HG02798 (cell line): ENCODE data around the gene GRIFIN.
"Not testable (repeated sequence)": the region's sequence is repeated elsewhere in the genome, so short reads cannot be mapped to it uniquely, and the experiment has no call there.

Source experiments
- ATAC-seq: cut with Tn5 transposase; IDR thresholded peaks from one replicate; pipeline ENCODE4 v1.9.1; 2021; ENCODE audit warnings: mild to moderate bottlenecking; ENCODE audit not compliant: unreplicated experiment, poor library complexity

The GRIFIN gene

DNA sequence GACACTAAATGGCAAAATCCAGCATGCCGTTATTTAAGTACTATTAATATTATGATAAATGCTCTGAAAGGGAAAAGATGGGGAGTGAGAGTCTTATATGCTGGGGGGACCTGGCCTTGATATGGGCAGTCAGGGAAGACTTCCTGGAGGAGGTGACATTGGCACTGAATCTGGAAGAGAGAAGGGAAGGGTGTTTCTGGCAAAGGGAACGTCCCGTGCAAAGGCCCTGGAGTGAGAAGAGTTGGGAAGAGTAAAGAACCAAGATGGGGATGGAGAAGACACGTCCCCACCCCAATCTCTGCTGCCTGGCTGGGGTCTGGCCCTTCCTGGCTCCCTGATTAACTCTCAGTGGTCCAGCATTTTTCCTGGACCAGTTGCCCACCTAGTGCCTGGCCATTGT, 5.0 kb upstream of the GRIFIN start:
- ATAC-seq = no peak

DNA sequence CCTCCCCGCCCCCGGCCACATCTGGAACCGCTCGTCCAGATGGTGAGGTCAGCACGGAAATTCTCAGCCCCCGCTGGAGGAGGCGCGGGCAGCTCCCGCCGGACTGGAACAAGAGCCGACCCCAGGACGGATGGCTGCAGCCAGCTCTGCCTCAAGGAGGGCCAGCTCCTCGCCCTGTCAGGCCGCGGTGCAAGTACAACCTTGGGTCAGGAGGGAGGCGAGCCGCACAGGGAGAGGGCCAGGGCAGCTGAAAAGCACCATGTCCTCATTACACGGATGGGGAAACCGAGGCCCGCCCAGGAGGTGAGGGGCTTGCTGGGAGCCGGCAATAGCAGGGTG, 3.8 kb upstream of the GRIFIN start:
- ATAC-seq = no peak

DNA sequence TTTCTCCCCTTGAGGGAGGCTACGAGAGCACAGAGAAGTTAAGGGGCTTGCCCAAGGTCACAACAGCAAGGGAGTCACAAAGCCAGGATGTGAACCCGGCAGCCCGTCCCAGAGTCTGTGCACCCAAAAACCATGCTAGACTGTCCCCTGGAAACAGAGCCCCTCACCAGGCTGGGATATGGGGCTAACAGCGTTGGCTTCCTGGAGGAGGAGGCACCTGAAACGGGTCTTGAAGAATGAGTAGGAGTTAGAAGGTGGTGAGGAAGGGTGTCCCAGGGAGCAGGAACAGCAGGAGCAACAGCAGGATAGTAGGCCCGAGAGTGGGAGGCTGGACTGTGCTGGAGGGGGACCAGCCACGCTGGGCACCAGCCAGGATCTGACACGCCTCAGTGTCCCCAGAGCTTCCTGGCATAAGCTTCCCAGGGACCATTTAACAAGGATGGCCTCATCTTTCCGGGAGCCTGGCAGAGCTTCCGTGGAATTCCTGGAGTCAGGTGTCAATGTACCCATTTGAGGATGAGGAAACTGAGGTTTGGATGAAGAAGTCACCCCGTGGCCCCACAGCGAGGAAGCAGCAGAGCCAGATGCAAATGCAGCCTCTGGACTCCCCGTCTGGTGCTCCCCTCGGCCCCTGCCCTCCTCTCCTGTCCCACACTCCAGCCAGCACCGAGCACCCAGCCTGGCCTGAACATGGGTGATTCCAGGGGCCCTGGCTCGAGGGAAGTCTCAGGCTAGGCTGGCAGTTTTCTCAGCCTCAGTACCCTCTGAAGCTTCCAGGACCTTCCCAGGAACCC, 3.3 kb upstream of the GRIFIN start:
- ATAC-seq = no peak

DNA sequence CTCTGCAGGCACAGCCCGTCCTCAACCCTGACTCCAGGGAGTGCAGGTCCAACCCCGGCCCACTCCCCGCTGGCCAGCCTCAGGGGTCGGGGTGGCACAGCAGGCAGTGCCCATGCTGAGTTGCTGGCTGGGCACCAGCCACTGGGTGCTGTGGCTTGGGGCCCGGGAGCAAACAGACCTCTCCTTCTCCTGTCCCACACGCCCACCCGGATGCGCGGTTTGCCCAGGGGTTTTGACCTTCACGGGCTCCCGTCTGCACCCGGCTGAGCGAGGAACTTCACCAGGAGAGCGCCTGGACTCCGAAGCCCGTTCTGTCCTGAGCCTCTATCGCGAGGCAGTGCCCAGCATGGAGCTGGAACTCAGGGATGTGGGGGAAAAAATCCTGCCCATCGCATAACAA, 2.6 kb upstream of the GRIFIN start:
- ATAC-seq = no peak

DNA sequence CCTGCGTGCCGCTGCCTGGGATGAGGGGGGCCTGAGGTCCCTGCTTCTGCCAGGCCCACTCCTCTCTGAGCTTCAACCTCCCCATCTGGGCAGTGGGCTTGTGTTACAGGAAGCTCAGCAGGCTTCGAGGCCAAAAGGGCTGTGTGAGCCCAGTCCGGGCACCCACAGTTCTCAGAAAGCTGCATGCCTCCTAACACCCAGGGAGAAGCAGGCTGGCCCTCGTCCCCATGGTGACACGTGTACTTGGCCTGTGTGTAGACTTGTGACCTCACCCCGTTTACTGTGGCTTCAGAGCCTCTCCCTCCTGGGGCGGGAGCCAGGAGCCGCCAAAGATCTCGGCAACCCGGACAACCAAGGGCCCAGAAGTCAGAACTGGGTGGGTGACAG, 2.2 kb upstream of the GRIFIN start:
- no peak for ATAC-seq

DNA sequence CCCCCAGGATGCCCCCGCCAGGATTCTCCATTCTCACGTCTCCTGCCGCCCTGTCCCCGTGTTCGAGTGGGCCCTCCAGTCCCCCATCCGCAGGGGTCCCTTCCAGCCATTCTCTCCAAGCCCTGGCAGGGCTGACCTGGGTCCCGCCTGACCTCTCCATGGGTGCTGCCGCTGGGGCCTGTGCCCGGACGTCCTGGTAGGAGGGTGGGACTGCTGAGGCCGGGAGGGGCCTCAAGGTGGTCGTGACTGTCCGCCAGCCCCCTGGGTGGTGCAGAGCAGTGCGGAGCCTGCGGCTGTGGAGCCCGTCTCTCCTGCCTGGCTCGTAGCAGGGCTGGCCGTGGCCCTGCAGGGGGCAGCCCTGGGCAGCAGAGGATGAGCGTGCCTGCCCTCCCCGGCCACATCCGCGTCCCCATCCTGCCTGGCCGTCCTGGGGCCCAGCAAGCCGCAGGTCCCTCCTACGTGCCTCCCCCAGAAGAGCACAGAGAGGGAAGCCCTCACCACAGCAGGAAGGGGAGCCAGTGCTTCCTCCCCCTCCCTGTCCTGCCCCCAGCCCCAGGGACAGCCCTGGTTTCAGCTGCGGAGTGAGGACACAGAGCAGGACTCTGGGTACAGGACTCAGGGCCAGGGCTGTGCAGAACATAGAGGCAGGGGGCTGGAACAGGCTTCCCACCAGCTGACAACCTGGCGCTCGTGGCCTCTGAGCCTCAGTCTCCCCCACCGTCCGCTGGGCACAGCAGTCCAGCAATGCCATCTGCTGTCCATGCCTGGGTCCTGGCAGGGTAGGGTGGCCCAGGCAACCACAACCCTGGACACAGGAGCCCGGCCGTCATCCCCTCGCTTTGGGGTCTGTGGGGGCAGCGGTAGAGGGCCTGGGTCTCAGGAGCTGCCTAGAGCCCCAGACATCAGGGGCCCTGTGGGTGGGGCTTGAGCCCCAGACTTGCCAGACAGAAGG, 1.5 kb upstream of the GRIFIN start:
- no peak for ATAC-seq

DNA sequence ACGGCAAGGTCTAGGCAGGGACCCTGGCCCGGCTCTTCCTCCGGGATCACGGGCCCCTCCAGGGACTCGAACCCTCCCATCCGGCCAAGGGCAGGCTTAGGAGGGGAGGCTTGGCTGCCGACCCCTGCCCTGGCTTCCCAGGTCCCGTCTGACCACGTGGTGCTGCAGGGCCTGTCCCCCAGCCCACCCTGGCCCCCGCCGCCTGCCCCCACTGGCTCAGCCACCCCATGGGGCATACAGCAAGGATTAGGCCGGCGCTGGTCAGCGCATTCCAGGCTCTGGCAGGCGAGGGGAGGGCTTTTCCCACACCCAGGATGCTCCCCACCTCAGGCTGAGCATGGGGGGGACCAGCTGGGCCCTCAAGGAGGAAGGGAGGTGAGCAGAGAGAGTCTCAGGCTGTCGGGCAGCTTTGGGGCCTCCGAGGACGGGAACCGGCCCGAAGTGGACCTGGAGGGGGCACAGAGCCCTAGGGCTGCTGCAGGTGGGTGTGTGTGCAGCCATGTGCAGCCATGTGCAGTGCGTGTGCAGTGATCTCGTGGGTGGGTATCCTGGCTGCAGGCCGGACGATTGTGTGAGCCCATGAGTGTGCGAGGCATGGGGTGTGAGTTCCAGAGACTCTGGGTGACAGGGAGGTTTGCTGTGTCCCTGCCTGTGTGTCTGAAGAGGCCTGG, 713 bp upstream of the GRIFIN start:
- ATAC-seq = no peak

DNA sequence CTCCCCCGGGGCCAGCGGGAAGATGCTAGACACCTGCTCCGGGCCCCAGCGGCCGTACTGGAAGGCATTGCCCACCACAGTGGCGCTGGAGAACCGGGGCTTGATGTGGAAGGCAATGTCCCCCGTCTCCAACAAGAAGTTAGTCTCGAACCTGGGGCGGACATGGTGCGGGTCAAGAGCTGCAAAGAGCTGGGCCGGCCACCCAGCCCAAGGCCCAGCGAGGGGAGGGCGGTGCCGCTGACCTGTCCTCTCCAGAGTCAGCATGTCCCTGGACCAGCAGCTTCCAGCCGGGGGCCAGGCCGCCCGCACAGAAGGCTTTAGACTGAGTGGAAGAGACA, 551 bp downstream of the GRIFIN start:
- no peak for ATAC-seq

DNA sequence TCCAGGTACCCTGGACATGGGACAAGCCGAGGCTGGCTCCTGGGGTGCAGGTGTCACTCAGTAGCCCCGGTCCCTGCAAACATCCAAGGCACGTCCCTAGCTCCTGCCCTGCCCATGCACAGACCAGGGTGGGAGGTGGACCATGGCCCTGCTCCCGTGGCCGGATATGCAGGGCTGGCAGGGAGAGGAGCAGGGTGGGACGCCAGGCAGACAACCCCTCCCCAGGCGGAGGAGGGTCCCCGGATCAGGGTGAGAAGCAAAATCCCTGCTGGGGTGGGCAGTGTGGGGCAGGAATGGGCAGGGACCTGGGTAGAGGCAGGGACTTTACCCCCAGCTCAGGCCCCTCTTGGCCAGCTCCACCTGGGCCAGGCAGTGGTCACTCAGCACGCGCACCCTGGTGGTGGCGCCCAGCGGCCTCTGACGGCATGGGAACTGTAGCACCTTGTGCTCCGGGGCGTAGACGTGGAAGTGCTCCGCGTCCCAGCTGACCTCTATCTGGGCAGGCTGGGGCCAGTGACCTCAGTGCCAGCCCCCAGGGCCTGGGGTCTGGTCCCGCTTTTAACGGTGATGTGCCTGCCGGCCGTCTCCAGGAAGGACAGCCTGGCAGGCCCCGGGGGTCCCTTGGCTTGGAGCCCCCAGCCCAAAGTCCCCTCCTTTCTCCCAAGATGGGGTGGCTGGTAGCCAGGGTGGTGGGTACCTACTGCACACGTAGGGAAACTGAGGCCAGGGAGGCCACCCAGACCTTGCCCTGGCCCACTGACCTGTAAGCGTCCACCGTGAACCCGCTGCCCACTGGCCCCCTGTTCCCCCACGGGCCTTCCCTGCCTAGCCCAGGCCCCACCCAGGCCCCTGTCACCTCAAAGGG, 1.2 kb downstream of the GRIFIN start:
- ATAC-seq = no peak

DNA sequence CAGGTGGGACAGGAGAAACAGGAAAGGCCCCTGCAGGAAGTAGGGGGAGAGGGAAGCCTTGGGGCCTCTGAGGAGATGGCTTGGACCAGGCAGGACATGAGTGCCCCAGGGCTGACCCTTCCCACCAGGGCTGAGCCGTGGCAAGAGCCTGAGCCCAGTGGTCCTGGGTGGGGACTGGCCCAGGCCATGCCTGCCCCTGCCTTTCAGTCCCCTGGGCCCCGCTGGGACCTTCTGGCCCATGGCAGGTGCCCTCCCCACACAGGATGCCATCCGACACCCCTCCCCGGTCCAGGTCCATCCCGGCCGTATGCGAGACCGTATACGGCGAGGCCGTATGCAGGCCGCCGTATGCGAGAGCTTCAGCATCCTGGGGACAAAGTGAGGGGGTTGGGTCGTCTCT, 2.0 kb downstream of the GRIFIN start:
- ATAC-seq = no peak

DNA sequence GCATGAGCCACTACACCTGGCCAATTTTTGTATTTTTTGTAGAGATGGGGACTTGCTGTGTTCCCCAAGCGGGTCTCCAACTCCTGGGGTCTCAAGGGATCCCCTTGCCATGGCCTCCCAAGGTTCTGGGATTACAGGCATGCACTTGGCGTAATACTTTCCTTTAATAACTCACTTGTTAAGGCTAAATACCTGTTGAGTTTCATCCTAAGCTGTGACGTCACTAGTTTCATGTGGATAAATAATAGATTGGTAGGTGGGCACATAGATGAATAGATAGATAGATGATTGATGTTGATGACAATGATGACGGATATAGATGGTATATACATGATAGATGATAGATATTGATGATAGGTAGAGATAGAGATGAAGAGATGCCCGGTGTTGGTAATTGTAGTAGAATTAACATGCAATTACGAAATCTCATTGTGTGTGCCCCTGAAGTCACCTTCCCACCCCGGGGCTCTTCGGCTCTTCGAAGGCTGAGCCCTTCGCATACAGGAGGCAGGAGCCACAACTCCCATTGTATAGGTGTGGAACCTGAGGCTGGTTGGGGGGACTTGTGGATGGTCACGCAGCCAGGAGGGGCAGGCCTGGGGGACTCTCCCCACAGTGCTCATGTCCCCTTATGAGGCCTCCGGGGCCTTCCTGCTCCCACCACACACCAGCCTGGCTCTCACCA, 2.6 kb downstream of the GRIFIN start:
- ATAC-seq = no peak

DNA sequence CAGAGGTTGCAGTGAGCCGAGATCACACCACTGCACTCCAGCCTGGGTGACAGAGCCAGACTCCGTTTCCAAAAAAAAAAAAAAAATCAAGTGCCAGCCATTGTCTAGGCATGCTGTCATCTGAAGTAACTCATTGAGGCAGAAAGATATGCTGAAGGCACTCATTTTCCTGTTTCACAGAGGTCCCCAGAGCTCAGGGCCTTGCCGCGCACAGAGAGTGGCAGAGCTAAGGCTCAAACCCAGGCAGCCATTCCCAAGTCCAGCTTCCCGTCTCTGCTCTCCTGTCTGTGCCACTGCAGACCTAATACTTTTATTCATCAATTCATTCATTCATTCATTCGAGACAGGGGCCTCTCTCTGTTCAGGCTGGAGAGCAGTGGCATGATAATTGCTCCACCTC, 3.5 kb downstream of the GRIFIN start:
- ATAC-seq = no peak

DNA sequence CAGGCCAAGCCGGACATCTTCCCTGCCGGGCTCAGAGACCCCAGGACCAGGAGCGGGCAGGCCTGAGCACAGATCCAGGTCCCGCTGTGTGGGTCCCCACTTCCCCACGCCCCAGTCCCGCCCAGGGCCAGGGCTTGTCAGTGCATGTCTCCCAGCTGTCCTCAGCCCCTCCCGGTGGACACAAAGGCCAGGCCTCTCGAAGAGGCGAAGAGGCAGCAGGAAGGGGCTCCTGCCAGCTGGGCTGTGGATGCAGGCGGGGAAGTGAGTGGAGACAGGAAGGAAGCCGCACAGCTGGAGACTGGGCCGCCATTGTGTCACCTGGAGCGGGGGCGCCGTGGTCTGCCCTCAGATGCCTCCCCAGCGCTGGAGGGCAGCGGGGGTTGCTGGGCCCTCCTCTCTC, 4.8 kb downstream of the GRIFIN start:
- ATAC-seq = no peak

DNA sequence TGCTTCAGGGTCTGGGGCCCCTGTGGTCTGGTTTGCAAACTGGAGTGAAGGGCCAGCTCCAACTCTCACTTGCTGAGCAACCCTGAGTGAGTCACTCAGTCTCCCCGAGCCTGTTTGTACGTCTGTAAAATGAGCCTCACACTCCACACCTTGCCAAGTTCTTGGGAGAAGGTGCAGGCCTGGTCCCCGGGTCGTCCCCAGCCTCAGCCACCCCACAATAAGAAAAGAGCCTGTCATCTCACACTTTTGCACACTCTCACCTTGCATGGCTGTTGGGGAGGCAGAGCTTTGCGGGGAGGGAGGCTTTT, 5.2 kb downstream of the GRIFIN start:
- ATAC-seq = no peak

DNA sequence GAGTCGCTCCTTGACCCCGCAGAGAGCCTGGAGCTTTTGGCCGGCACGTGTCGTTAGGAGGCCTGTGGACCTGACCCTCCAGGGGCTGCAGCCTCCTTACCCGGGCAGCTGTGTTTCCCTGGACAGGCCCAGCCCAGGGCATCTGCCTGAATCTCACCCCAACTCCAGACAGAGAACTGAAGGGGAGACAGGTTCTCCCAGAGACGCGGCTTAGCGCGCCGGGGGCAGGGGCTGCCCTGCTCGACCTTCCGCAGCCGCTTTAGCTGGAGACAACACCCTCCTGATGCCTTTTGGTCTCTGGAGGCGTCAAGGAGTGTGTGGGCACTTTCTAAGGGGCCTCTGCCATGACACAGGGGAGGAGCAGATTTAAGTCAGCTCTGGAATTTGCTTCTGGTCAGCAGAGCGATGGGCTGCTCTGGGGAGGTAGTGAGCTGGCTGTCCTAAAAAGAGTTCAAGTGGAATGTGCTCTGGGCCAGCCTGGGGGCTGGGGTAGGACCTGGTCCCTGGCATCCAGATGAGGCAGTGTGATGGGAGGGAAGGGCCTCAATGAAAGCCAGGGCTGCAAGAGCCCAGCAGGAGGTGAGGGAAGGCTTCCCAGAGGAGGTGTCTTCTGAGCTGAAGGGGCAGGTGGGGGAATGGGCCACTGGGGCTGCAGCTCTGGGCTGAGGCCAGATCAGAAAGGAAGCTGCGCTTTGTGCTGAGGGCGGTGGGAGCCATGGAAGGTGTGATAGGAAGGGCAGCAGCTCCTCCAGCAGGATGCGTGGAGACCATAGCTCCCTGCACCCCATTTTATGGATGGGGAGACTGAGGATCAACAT, 5.8 kb downstream of the GRIFIN start:
- ATAC-seq = no peak

DNA sequence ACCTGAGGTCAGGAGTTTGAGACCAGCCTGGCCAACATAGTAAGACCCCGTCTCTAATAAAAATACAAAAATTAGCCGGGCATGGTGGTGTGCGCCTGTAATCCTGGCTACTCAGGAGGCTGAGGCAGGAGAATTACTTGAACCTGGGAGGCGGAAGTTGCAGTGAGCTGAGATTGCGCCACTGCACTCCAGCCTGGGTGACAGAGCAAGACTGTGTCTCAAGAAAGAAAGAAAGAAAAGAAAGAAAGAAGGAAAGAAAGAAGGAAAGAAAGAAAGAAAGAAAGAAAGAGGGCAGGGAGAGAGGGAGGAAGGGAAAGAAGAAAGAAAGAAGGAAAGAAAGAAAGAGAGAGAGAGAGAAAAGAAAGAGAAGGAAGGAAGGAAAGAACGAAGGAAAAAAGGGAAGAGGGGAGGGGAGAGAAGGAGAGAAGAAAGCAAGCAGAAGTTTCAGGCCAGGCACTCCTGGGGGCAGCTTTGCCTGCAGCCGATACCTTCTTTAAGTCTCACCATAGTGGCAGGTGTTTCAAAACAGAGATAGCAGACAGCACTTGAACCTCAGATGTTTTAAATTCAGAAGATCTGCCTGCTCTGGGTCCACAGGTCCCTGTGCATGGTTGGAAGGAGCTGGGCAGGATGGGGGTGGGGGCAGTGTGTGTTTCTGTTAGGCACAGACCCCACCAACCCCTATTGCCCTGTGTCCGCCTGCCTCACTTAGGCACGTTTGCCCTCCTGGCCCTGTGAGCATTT, 6.6 kb downstream of the GRIFIN start:
- ATAC-seq = not testable (repeated sequence)

DNA sequence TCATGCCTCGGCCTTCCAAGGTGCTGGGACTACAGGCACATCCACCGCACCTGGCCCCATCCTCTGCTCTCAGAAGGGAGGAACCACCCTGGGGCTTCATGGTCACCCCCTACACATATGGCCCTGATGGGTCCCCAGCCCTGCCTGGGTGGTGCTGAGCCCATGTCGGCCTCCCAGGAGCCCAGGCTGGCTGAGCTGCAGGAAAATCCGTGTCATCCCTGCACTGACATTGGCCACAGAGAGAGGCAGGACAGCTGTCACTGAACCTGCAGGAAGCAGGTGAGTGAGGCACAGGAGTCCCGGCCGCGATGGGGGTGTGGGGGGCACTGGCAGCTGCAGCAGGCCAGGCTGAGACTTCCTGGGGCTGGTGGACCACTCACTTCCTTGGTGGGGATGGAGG, 8.0 kb downstream of the GRIFIN start:
- no peak for ATAC-seq

DNA sequence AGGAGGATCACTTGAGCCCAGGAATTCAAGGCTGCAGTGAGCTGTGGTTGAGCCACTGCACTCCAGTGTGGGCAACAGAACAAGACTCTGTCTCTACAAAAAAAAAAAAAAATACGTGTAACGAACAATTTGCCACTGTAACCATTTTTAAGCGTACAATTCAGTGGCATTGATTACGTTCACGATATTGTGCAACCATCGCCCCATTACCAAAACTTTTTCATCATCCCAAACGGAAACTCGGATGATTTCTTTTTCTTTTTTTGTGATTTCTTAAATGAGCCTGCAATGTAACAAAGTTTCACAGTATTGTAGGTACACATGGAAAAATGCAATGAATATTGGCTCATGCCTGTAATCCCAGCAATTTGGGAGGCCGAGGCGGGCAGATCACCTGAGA, 9.5 kb downstream of the GRIFIN start:
- no peak for ATAC-seq
